IMR-90 (cell line): ENCODE results near the gene ANO1. TPM values are rescaled to one million over a fixed set of nuclear protein-coding genes. Genes with fewer than 3 reads are reported as not detected.
"Not testable (repeated sequence)": the region's sequence is repeated elsewhere in the genome, so short reads cannot be mapped to it uniquely, and the experiment has no call there.

Source experiments
- ATAC-seq: fragments of 200-7000 bp; cut with Tn5 transposase; 2 replicates; pipeline ENCODE4 v1.9.1; 2020; ENCODE audit warnings: low read depth, mild to moderate bottlenecking, moderate library complexity
- BruUV-seq: library from RNA; stranded (reverse); fragments of 400-500 nt; replicated peaks from 2 replicates; lab custom pipeline; 2021; lab: Mats Ljungman, UMichigan
- CTCF ChIA-PET: fragments of 300-600 bp; formaldehyde crosslinking; extraction: SDS; loops from one replicate; lab custom pipeline; 2021; ENCODE audit warnings: antibody characterized with exemption; lab: Yijun Ruan, JAX
- POLR2A ChIA-PET: fragments of 300-600 bp; sonication (Branson Sonifier 250); formaldehyde crosslinking; loops from one replicate; lab custom pipeline; 2022; ENCODE audit warnings: antibody characterized with exemption; ENCODE audit not compliant: unreplicated experiment; lab: Charles Lee
- DNase-seq: peaks from one replicate; pipeline ENCODE4 v3.0.0; 2013
- H2AFZ ChIP-seq: replicated peaks from 2 replicates; pipeline ENCODE3; 2013; ENCODE audit warnings: low read length, mild to moderate bottlenecking; ENCODE audit not compliant: poor library complexity
- H2AK5ac ChIP-seq: 2 replicates; pipeline ENCODE4 v1.6.1; 2013; ENCODE audit warnings: low read depth, low read length, inconsistent platforms
- H2AK9ac ChIP-seq: replicated peaks from 2 replicates; pipeline ENCODE3; 2013; ENCODE audit warnings: mild to moderate bottlenecking, low read depth, low read length, moderate library complexity; ENCODE audit not compliant: poor library complexity
- H2BK120ac ChIP-seq: 2 replicates; pipeline ENCODE4 v1.6.1; 2013; ENCODE audit warnings: low read depth, low read length, inconsistent platforms
- H2BK15ac ChIP-seq: 3 replicates; pipeline ENCODE4 v1.6.1; 2013; ENCODE audit warnings: low read depth, low read length, inconsistent platforms
- H2BK20ac ChIP-seq: 2 replicates; pipeline ENCODE4 v1.6.1; 2013; ENCODE audit warnings: low read depth, mild to moderate bottlenecking, inconsistent platforms, low read length, moderate library complexity
- H2BK5ac ChIP-seq: 2 replicates; pipeline ENCODE4 v1.6.1; 2013; ENCODE audit warnings: mild to moderate bottlenecking, low read depth, low read length, inconsistent platforms; ENCODE audit not compliant: poor library complexity, severe bottlenecking
- H3K14ac ChIP-seq: replicated peaks from 2 replicates; pipeline ENCODE4 v1.6.1; 2013; ENCODE audit warnings: low read depth, low read length, inconsistent platforms
- H3K18ac ChIP-seq: 2 replicates; pipeline ENCODE4 v1.6.1; 2013; ENCODE audit warnings: low read depth, low read length, control low read depth
- H3K23ac ChIP-seq: 2 replicates; pipeline ENCODE4 v1.6.1; 2013; ENCODE audit warnings: low read depth, low read length, inconsistent platforms
- H3K27ac ChIP-seq: 2 replicates; pipeline ENCODE4 v1.5.1; 2013; ENCODE audit warnings: mild to moderate bottlenecking, control low read depth, low read length; ENCODE audit not compliant: insufficient read depth
- H3K27me3 ChIP-seq: 2 replicates; pipeline ENCODE4 v1.6.1; 2013; ENCODE audit warnings: low read length; ENCODE audit not compliant: control insufficient read depth, insufficient read depth
- H3K36me3 ChIP-seq: 2 replicates; pipeline ENCODE4 v1.6.1; 2013; ENCODE audit warnings: low read length, mixed read lengths; ENCODE audit not compliant: control insufficient read depth, insufficient read depth
- H3K4ac ChIP-seq: 2 replicates; pipeline ENCODE4 v1.6.1; 2013; ENCODE audit warnings: low read depth, low read length, inconsistent platforms
- H3K4me1 ChIP-seq: 2 replicates; pipeline ENCODE4 v1.6.1; 2013; ENCODE audit warnings: low read length, mixed read lengths; ENCODE audit not compliant: control insufficient read depth, insufficient read depth
- H3K4me2 ChIP-seq: 2 replicates; pipeline ENCODE4 v1.6.1; 2013; ENCODE audit warnings: low read depth, mild to moderate bottlenecking, control low read depth, low read length, moderate library complexity
- H3K4me3 ChIP-seq: 2 replicates; pipeline ENCODE4 v1.5.1; 2013; ENCODE audit warnings: low read depth, mild to moderate bottlenecking, control low read depth, low read length, moderate library complexity; ENCODE audit not compliant: insufficient read depth
- H3K56ac ChIP-seq: 2 replicates; pipeline ENCODE4 v1.6.1; 2013; ENCODE audit warnings: low read length, inconsistent platforms; ENCODE audit not compliant: insufficient read depth; ENCODE audit errors: extremely low read depth
- H3K79me1 ChIP-seq, 2 experiments: 2 replicates each; pipeline ENCODE4 v1.6.1; 2013; ENCODE audit warnings: low read length in 2 of 2, inconsistent platforms in 1 of 2, low read depth in 1 of 2
- H3K9ac ChIP-seq: 2 replicates; pipeline ENCODE4 v1.6.1; 2013; ENCODE audit warnings: low read depth, low read length, control low read depth
- H3K9me1 ChIP-seq: 2 replicates; pipeline ENCODE4 v1.6.1; 2013; ENCODE audit warnings: low read length, inconsistent platforms; ENCODE audit not compliant: insufficient read depth
- H3K9me3 ChIP-seq: 2 replicates; pipeline ENCODE4 v1.6.1; 2013; ENCODE audit warnings: low read length; ENCODE audit not compliant: control insufficient read depth, insufficient read depth
- H4K20me1 ChIP-seq: 2 replicates; pipeline ENCODE4 v1.6.1; 2013; ENCODE audit warnings: low read length, inconsistent platforms; ENCODE audit not compliant: insufficient read depth
- H4K5ac ChIP-seq: 2 replicates; pipeline ENCODE4 v1.6.1; 2013; ENCODE audit warnings: mild to moderate bottlenecking, low read depth, low read length, control low read depth
- H4K8ac ChIP-seq, 2 experiments: 2 replicates each; pipeline ENCODE4 v1.6.1; 2013; ENCODE audit warnings: low read depth in 2 of 2, low read length in 2 of 2, control low read depth in 1 of 2, inconsistent platforms in 1 of 2
- H4K91ac ChIP-seq: 2 replicates; pipeline ENCODE4 v1.6.1; 2013; ENCODE audit warnings: low read depth, low read length, inconsistent platforms; ENCODE audit not compliant: insufficient read depth
- WGBS, 2 experiments: methylation state at CpG; one replicate each; pipeline versions ENCODE4 v1.1.5 to v1.1.7; 2013; ENCODE audit warnings: missing lambda C conversion rate in 2 of 2; ENCODE audit not compliant: insufficient read length in 1 of 2; ENCODE audit errors: extremely low coverage in 2 of 2; 5-methylcytosine and 5-hydroxymethylcytosine counted together
- dilution Hi-C: fragments of 300-500 bp; cut with HindIII; formaldehyde crosslinking; loops from one replicate; pipeline ENCODE4 v1.14.3; 2018; ENCODE audit warnings: low sequenced_read_pairs; ENCODE audit not compliant: unreplicated experiment
- in situ Hi-C: fragments of 300-500 bp; cut with MboI; formaldehyde crosslinking; loops from 3 replicates; pipeline ENCODE4 v1.14.3; 2019; ENCODE audit warnings: low sequenced_read_pairs, inconsistent platforms, mixed read lengths
- intact Hi-C: fragments of 100-400 bp; cut with micrococcal nuclease; formaldehyde crosslinking; loops from 2 replicates; pipeline ENCODE4 v1.10.0; 2022
- polyA plus RNA-seq, 3 experiments: library from polyadenylated mRNA; depleted of rRNA; stranded (reverse); fragments of >200 nt; gene quantifications; 2 replicates each; pipeline ENCODE4 v1.2.3, GENCODE V29; 2012; ENCODE audit warnings: low replicate concordance in 1 of 3
- total RNA-seq: library from RNA; depleted of rRNA; stranded (reverse); fragments of >200 nt; gene quantifications from 2 replicates; pipeline ENCODE4 v1.2.3, GENCODE V29; 2012

Gene ANO1
- total and polyA plus RNA-seq, 2 of the 4 experiments (the other 2 are of a cell fraction), result 4.1 to 10.7 TPM

GRCh38 chr11:70201047-70201446, 122.9 kb downstream of the ANO1 start:
- H3K4me2 ChIP-seq, BruUV-seq, H2AK9ac ChIP-seq, POLR2A ChIA-PET, H3K27ac ChIP-seq, H3K14ac ChIP-seq, in situ Hi-C loops, DNase-seq, H2BK120ac ChIP-seq, H3K4ac ChIP-seq, H3K9me3 ChIP-seq, H2BK20ac ChIP-seq, H3K27me3 ChIP-seq, H3K4me1 ChIP-seq, H3K23ac ChIP-seq, H3K9ac ChIP-seq, H3K18ac ChIP-seq, H2BK5ac ChIP-seq, H4K91ac ChIP-seq, H4K5ac ChIP-seq, H3K56ac ChIP-seq, H2AFZ ChIP-seq, H2AK5ac ChIP-seq, H2BK15ac ChIP-seq, ATAC-seq, H3K4me3 ChIP-seq, dilution Hi-C loops, H4K8ac ChIP-seq: not testable (repeated sequence)
- CTCF ChIA-PET, result interaction anchor here (0.7 kb wide), 1 partner anchor 328 kb away, joined by 4 read pairs; no protein-coding TSS in a partner anchor
- intact Hi-C loops, result loop anchor here (5.0 to 10.0 kb wide), 3 partner anchors 124 to 216 kb away; partner anchors contain the start of gene CTTN
- Histone ChIP-seq H3K9me1 (peaks cover 16% of the 10 kb centered on the region), H3K36me3 (peaks cover 11% of the 10 kb centered on the region), H3K79me1 (peaks cover 11 to 27% of the 10 kb centered on the region in 2 experiments; a peak in 3 of 4 replicates), H4K20me1 (peaks cover 22% of the 10 kb centered on the region)
- WGBS, 2 experiments, result 90% methylated on average over 2 of the region's 3 CpGs; no CpG with 5 or more reads in 1 of the 2 experiments
